ENCODE results near the gene MTHFSD. TPM values are rescaled to one million over a fixed set of nuclear protein-coding genes. Genes with fewer than 3 reads are reported as not detected.

MTHFSD gene
- total RNA-seq, 2 donors from 2014 or later = 23.7 to 43.8 TPM

- Histone ChIP-seq H3K36me3 (no peaks in the 10 kb centered on the region), H3K27ac (no peak overlapping the region), H3K27me3 (replicated peaks; ENCODE audit: insufficient read depth) (peaks cover 40% of the 10 kb centered on the region), H3K9me3 (no peaks in the 10 kb centered on the region), H3K4me3 (peak overlapping the region in 1 of 2 donors; percentile 8), H3K4me1 (replicated peaks) (no peaks in the 10 kb centered on the region)
- TF ChIP-seq POLR2A (IDR thresholded peaks at IDR 0.05) = no peak
- TF ChIP-seq POLR2AphosphoS5 (IDR thresholded peaks at IDR 0.05) = no peak
- TF ChIP-seq CTCF (IDR thresholded peaks at IDR 0.05) = no peak
- intact Hi-C loops (cut with DNase I) = no loop called here
- no peak for DNase-seq (ENCODE audit: low spot score)
- WGBS = 16% methylated on average over 68 of the region's 69 CpGs
Measured at GRCh38 chr16:86578611-86579267, 23.7 kb upstream of the MTHFSD start.

- Histone ChIP-seq H3K27ac (no peak within 1 kb of the TSS), H3K4me3 (peak within 1 kb of the TSS in 1 of 2 donors; percentile 8), H3K9me3 (no peaks in the 10 kb centered on the region), H3K4me1 (replicated peaks) (no peaks in the 10 kb centered on the region), H3K27me3 (replicated peaks; ENCODE audit: insufficient read depth) (peaks cover 40% of the 10 kb centered on the region), H3K36me3 (no peaks in the 10 kb centered on the region)
- TF ChIP-seq CTCF (IDR thresholded peaks at IDR 0.05) (no peak), POLR2A (IDR thresholded peaks at IDR 0.05) (no peak), POLR2AphosphoS5 (IDR thresholded peaks at IDR 0.05) (no peak)
- intact Hi-C loops (cut with DNase I) = no loop called here
- 73% methylated on average over 13 of the region's 13 CpGs for WGBS
- no peak for DNase-seq (ENCODE audit: low spot score)
Measured at GRCh38 chr16:86578061-86578599, 23.1 kb upstream of the MTHFSD start, which contains the start of gene FOXL1. Gene FOXL1 (plus strand): TSS chr16:86578549. CDS start chr16:86578724, 175 bp downstream.

- H3K27ac ChIP-seq = no peak overlapping the region
- no peak overlapping the region for H3K4me3 ChIP-seq
- H3K36me3 ChIP-seq = no peaks in the 10 kb centered on the region
- no peak for TF ChIP-seq POLR2AphosphoS5 (IDR thresholded peaks at IDR 0.05)
- no peaks in the 10 kb centered on the region for H3K4me1 ChIP-seq (replicated peaks)
- H3K9me3 ChIP-seq = no peaks in the 10 kb centered on the region
- WGBS = 56% methylated on average over 12 of the region's 12 CpGs
- H3K27me3 ChIP-seq (replicated peaks; ENCODE audit: insufficient read depth) = peaks cover 40% of the 10 kb centered on the region
- intact Hi-C loops (cut with DNase I) = no loop called here
- DNase-seq (ENCODE audit: low spot score) = no peak
Measured at GRCh38 chr16:86577314-86577971, 22.4 kb upstream of the MTHFSD start.

GRCh38 chr16:86576591-86577313, 21.7 kb upstream of the MTHFSD start:
- 27% methylated on average over 33 of the region's 33 CpGs for WGBS
- H3K4me1 ChIP-seq (replicated peaks) = no peaks in the 10 kb centered on the region
- TF ChIP-seq POLR2A (IDR thresholded peaks at IDR 0.05) (no peak), CTCF (IDR thresholded peaks at IDR 0.05) (no peak)
- peak overlapping the region in 1 of 2 donors; percentile 22 for H3K27ac ChIP-seq
- no peaks in the 10 kb centered on the region for H3K36me3 ChIP-seq
- H3K27me3 ChIP-seq (replicated peaks; ENCODE audit: insufficient read depth) = peaks cover 40% of the 10 kb centered on the region
- intact Hi-C loops (cut with DNase I) = no loop called here
- no peak overlapping the region for H3K4me3 ChIP-seq
- DNase-seq (ENCODE audit: low spot score) = no peak
- H3K9me3 ChIP-seq = no peaks in the 10 kb centered on the region
